DOHH2 (cell line): Measurements from ENCODE around the gene RAB32.

ENCODE experiments used
- H3F3A ChIP-seq: fragments of 200-600 bp; sonication (generic), shearing (Covaris generic); 2 replicates; pipeline ENCODE4 v1.6.0; 2016; ENCODE audit warnings: antibody characterized with exemption, mild to moderate bottlenecking; ENCODE audit not compliant: control insufficient read depth, insufficient read depth
- H3K27ac ChIP-seq: fragments of 200-600 bp; sonication (generic); 2 replicates; pipeline ENCODE4 v1.5.1; 2014; ENCODE audit warnings: low read depth, mild to moderate bottlenecking, low read length, moderate library complexity
- H3K27me3 ChIP-seq: fragments of 200-600 bp; sonication (generic); 2 replicates; pipeline ENCODE4 v1.6.1; 2014; ENCODE audit warnings: mild to moderate bottlenecking, low read length, mixed read lengths; ENCODE audit not compliant: control insufficient read depth
- H3K36me3 ChIP-seq: fragments of 200-600 bp; sonication (generic); 2 replicates; pipeline ENCODE4 v1.6.1; 2014; ENCODE audit warnings: mild to moderate bottlenecking, low read length, moderate library complexity, mixed read lengths; ENCODE audit not compliant: control insufficient read depth
- H3K4me1 ChIP-seq: fragments of 200-600 bp; sonication (generic); 2 replicates; pipeline ENCODE4 v1.6.1; 2014; ENCODE audit warnings: mild to moderate bottlenecking, low read length, mixed read lengths; ENCODE audit not compliant: control insufficient read depth
- H3K4me2 ChIP-seq: fragments of 200-600 bp; sonication (generic); 2 replicates; pipeline ENCODE4 v1.6.0; 2014; ENCODE audit warnings: mild to moderate bottlenecking, low read length, moderate library complexity
- H3K4me3 ChIP-seq: fragments of 200-600 bp; sonication (generic); 2 replicates; pipeline ENCODE4 v1.5.1; 2014; ENCODE audit warnings: mild to moderate bottlenecking, low read length, mixed read lengths
- H3K79me2 ChIP-seq: fragments of 200-600 bp; sonication (generic); 2 replicates; pipeline ENCODE4 v1.6.1; 2014; ENCODE audit warnings: mild to moderate bottlenecking, low read length, mixed read lengths; ENCODE audit not compliant: control insufficient read depth
- H3K9me2 ChIP-seq: fragments of 200-600 bp; sonication (generic); replicated peaks from 2 replicates; pipeline ENCODE4 v1.6.1; 2014; ENCODE audit warnings: mild to moderate bottlenecking, low read length, mixed read lengths; ENCODE audit not compliant: control insufficient read depth
- H3K9me3 ChIP-seq: fragments of 200-600 bp; sonication (generic); 2 replicates; pipeline ENCODE4 v1.6.1; 2014; ENCODE audit warnings: antibody characterized with exemption, low read length, mixed read lengths; ENCODE audit not compliant: control insufficient read depth, insufficient read depth
- H4K20me1 ChIP-seq: fragments of 200-600 bp; sonication (generic); 2 replicates; pipeline ENCODE4 v1.6.0; 2014; ENCODE audit warnings: low read depth, mild to moderate bottlenecking, antibody characterized with exemption, low read length, moderate library complexity; ENCODE audit not compliant: control insufficient read depth, insufficient read depth
- CTCF ChIP-seq: fragments of 200-600 bp; sonication (generic); IDR thresholded peaks from one replicate; pipeline ENCODE4 v1.5.1; 2014; ENCODE audit warnings: antibody characterized with exemption, mild to moderate bottlenecking, low read depth, low read length; ENCODE audit not compliant: poor library complexity, severe bottlenecking
- EZH2phosphoT487 ChIP-seq: fragments of 200-600 bp; sonication (generic); IDR thresholded peaks from 2 replicates; pipeline ENCODE4 v1.6.1; 2017; ENCODE audit warnings: borderline replicate concordance, mild to moderate bottlenecking, antibody characterized with exemption, low read length, moderate library complexity, mixed read lengths

Gene RAB32

GRCh38 chr6:146543940-146544615 is 445 bp downstream of the RAB32 start:
- Histone ChIP-seq H3K9me2 (no peaks in the 10 kb centered on the region), H4K20me1 (no peaks in the 10 kb centered on the region), H3K9me3 (peaks cover 4% of the 10 kb centered on the region; the same call in 1 of the 2 replicates), H3K79me2 (no peaks in the 10 kb centered on the region), H3K4me1 (no peaks in the 10 kb centered on the region), H3K4me3 (no peak overlapping the region), H3K27me3 (no peaks in the 10 kb centered on the region), H3K27ac (no peak overlapping the region), H3F3A (no peaks in the 10 kb centered on the region), H3K4me2 (no peak overlapping the region), H3K36me3 (no peaks in the 10 kb centered on the region)
- TF ChIP-seq CTCF (no peak), EZH2phosphoT487 (no peak)

- Histone ChIP-seq H3K27me3 (no peaks in the 10 kb centered on the region), H3K36me3 (no peaks in the 10 kb centered on the region), H3F3A (no peaks in the 10 kb centered on the region), H3K27ac (no peak overlapping the region), H3K4me1 (no peaks in the 10 kb centered on the region), H3K9me2 (no peaks in the 10 kb centered on the region), H4K20me1 (no peaks in the 10 kb centered on the region), H3K9me3 (peaks cover 4% of the 10 kb centered on the region; the same call in 1 of the 2 replicates), H3K4me2 (no peak overlapping the region), H3K79me2 (no peaks in the 10 kb centered on the region), H3K4me3 (no peak overlapping the region)
- TF ChIP-seq CTCF (no peak), EZH2phosphoT487 (no peak)
Observed at GRCh38 chr6:146544616-146545182, 1.1 kb downstream of the RAB32 start.

GRCh38 chr6:146545581-146545980 is 1.9 kb downstream of the RAB32 start:
- no peaks in the 10 kb centered on the region for H3F3A ChIP-seq
- H3K27me3 ChIP-seq: no peaks in the 10 kb centered on the region
- H3K4me1 ChIP-seq: no peaks in the 10 kb centered on the region
- no peaks in the 10 kb centered on the region for H4K20me1 ChIP-seq
- no peaks in the 10 kb centered on the region for H3K36me3 ChIP-seq
- H3K9me2 ChIP-seq: no peaks in the 10 kb centered on the region
- TF ChIP-seq EZH2phosphoT487 (no peak), CTCF (no peak)
- no peak overlapping the region for H3K4me2 ChIP-seq
- no peaks in the 10 kb centered on the region for H3K79me2 ChIP-seq
- H3K9me3 ChIP-seq: peaks cover 4% of the 10 kb centered on the region; the same call in 1 of the 2 replicates
- no peak overlapping the region for H3K4me3 ChIP-seq
- no peak overlapping the region for H3K27ac ChIP-seq
